Nephron progenitor cell (in vitro differentiated cells): ENCODE measurements around the gene ITIH1.

Experiments used
- DNase-seq: peaks from one replicate; pipeline ENCODE4 v3.0.0; 2021
- H3K27ac Mint-ChIP-seq: 2 replicates; pipeline ENCODE4 v1.8.0; 2021; ENCODE audit warnings: mild to moderate bottlenecking, moderate library complexity, mixed read lengths
- H3K27me3 Mint-ChIP-seq: 2 replicates; pipeline ENCODE4 v1.8.0; 2021; ENCODE audit warnings: mild to moderate bottlenecking, low read depth, mixed read lengths; ENCODE audit not compliant: poor library complexity
- H3K36me3 Mint-ChIP-seq: 2 replicates; pipeline ENCODE4 v1.8.0; 2021; ENCODE audit warnings: low read depth, mixed read lengths
- H3K4me1 Mint-ChIP-seq: 2 replicates; pipeline ENCODE4 v1.8.0; 2021; ENCODE audit warnings: mixed read lengths
- H3K4me3 Mint-ChIP-seq: 2 replicates; pipeline ENCODE4 v1.8.0; 2021; ENCODE audit warnings: mild to moderate bottlenecking, moderate library complexity, mixed read lengths
- H3K9me3 Mint-ChIP-seq: 2 replicates; pipeline ENCODE4 v1.8.0; 2021; ENCODE audit warnings: mild to moderate bottlenecking, moderate library complexity, mixed read lengths
- CTCF ChIP-seq: fragments of 200-600 bp; sonication (generic); IDR thresholded peaks from 2 replicates; pipeline ENCODE4 v1.5.0; 2021; ENCODE audit warnings: antibody characterized with exemption

The ITIH1 gene

GRCh38 chr3:52817860-52818259 is 40.5 kb downstream of the ITIH1 start:
- TF ChIP-seq CTCF, result no peak
- Mint-ChIP-seq H3K4me1 (peaks cover 39% of the 10 kb centered on the region), H3K9me3 (no peaks in the 10 kb centered on the region), H3K27me3 (no peaks in the 10 kb centered on the region), H3K36me3 (no peaks in the 10 kb centered on the region), H3K27ac (no peak overlapping the region), H3K4me3 (no peak overlapping the region)
- no peak for DNase-seq

- no peak for TF ChIP-seq CTCF
- peaks cover 41% of the 10 kb centered on the region for H3K4me1 Mint-ChIP-seq
- no peak overlapping the region for H3K4me3 Mint-ChIP-seq
- no peaks in the 10 kb centered on the region for H3K9me3 Mint-ChIP-seq
- DNase-seq, result peak; percentile 39
- H3K27me3 Mint-ChIP-seq, result no peaks in the 10 kb centered on the region
- H3K27ac Mint-ChIP-seq, result peak overlapping the region; percentile 32
- no peaks in the 10 kb centered on the region for H3K36me3 Mint-ChIP-seq
These were observed 42.5 kb downstream of the ITIH1 start for GRCh38 chr3:52819936-52820335.

GRCh38 chr3:52820736-52821135 is 43.3 kb downstream of the ITIH1 start:
- Mint-ChIP-seq H3K36me3 (no peaks in the 10 kb centered on the region), H3K27me3 (no peaks in the 10 kb centered on the region), H3K4me1 (peaks cover 41% of the 10 kb centered on the region), H3K27ac (no peak overlapping the region), H3K4me3 (no peak overlapping the region), H3K9me3 (no peaks in the 10 kb centered on the region)
- peak; percentile 69 for TF ChIP-seq CTCF
- DNase-seq, result peak; percentile 52

GRCh38 chr3:52822363-52822762 is 45.0 kb downstream of the ITIH1 start:
- TF ChIP-seq CTCF, result no peak
- no peak overlapping the region for H3K27ac Mint-ChIP-seq
- DNase-seq, result no peak
- H3K27me3 Mint-ChIP-seq, result no peaks in the 10 kb centered on the region
- H3K4me3 Mint-ChIP-seq, result no peak overlapping the region
- H3K36me3 Mint-ChIP-seq, result no peaks in the 10 kb centered on the region
- no peaks in the 10 kb centered on the region for H3K9me3 Mint-ChIP-seq
- H3K4me1 Mint-ChIP-seq, result peaks cover 42% of the 10 kb centered on the region

- H3K4me3 Mint-ChIP-seq, result no peak overlapping the region
- H3K36me3 Mint-ChIP-seq, result no peaks in the 10 kb centered on the region
- no peak for TF ChIP-seq CTCF
- peaks cover 41% of the 10 kb centered on the region for H3K4me1 Mint-ChIP-seq
- DNase-seq, result no peak
- H3K9me3 Mint-ChIP-seq, result no peaks in the 10 kb centered on the region
- H3K27me3 Mint-ChIP-seq, result no peaks in the 10 kb centered on the region
- H3K27ac Mint-ChIP-seq, result no peak overlapping the region
These were observed 46.6 kb downstream of the ITIH1 start for GRCh38 chr3:52824037-52824436.

- Mint-ChIP-seq H3K9me3 (no peaks in the 10 kb centered on the region), H3K27ac (no peak overlapping the region), H3K4me1 (peaks cover 30% of the 10 kb centered on the region), H3K4me3 (no peak overlapping the region), H3K27me3 (no peaks in the 10 kb centered on the region), H3K36me3 (no peaks in the 10 kb centered on the region)
- TF ChIP-seq CTCF, result no peak
- no peak for DNase-seq
These were observed 50.0 kb downstream of the ITIH1 start for GRCh38 chr3:52827441-52827840.
